HCT116 (cell line): ENCODE results near the gene PLAC8L1. TPM values are rescaled to one million over a fixed set of nuclear protein-coding genes. Genes with fewer than 3 reads are reported as not detected.

Experiments
- ATAC-seq: fragments of 200-7000 bp; cut with Tn5 transposase; 2 replicates; pipeline ENCODE4 v1.9.1; 2020; ENCODE audit warnings: mild to moderate bottlenecking, moderate library complexity
- BruUV-seq: library from RNA; stranded (reverse); fragments of 400-500 nt; replicated peaks from 2 replicates; lab custom pipeline; 2021; lab: Mats Ljungman, UMichigan
- CTCF ChIA-PET: fragments of 300-600 bp; sonication (Branson Sonifier 250); formaldehyde crosslinking; loops from one replicate; lab custom pipeline; 2021; ENCODE audit warnings: antibody characterized with exemption; lab: Charles Lee
- POLR2A ChIA-PET: fragments of 300-600, 350-600 bp; sonication (Branson Sonifier 250); formaldehyde crosslinking; loops from one replicate; lab custom pipeline; 2021; ENCODE audit warnings: antibody characterized with exemption; lab: Charles Lee
- RAD21 ChIA-PET, 2 experiments: fragments of 300-600 bp; sonication (Branson Sonifier 250); formaldehyde crosslinking; loops; one replicate each; lab custom pipeline; 2023; ENCODE audit warnings: low total read pairs in 2 of 2; ENCODE audit not compliant: uncharacterized antibody in 2 of 2, unreplicated experiment in 2 of 2, low non-redundant PET in 1 of 2; lab: Charles Lee
- DNase-seq: peaks from one replicate; pipeline ENCODE4 v3.0.0-alpha.2; 2010; ENCODE audit warnings: low read depth, low spot score
- H2AFZ ChIP-seq: fragments of 200-600 bp; shearing (Covaris generic), sonication (generic); 2 replicates; pipeline ENCODE4 v1.6.1; 2017; ENCODE audit warnings: low read depth, mixed run types, mixed read lengths, antibody characterized with exemption, low read length; ENCODE audit not compliant: poor library complexity, severe bottlenecking
- H3K27ac ChIP-seq: 2 replicates; pipeline ENCODE4 v1.5.1; 2012; ENCODE audit warnings: low read depth, low read length
- H3K27me3 ChIP-seq: fragments of 200-600 bp; sonication (generic); 2 replicates; pipeline ENCODE4 v1.6.1; 2016; ENCODE audit warnings: mixed run types, low read length, mixed read lengths; ENCODE audit not compliant: insufficient read depth
- H3K36me3 ChIP-seq, 2 experiments: fragments of 200-500 bp in 1 of 2; fragments of 200-600 bp in 1 of 2; sonication (Bioruptor generic) in 1 of 2; sonication (generic) in 1 of 2; 2 replicates each; pipeline versions ENCODE4 v1.5.1 to v1.6.1; 2014 to 2016; ENCODE audit warnings: low read length in 2 of 2, inconsistent platforms in 1 of 2, mixed read lengths in 1 of 2, mixed run types in 1 of 2; ENCODE audit not compliant: insufficient read depth in 2 of 2, control insufficient read depth in 1 of 2
- H3K4me1 ChIP-seq, 2 experiments: fragments of 200-600 bp in 1 of 2; sonication (generic) in 1 of 2; 2 replicates each; pipeline versions ENCODE4 v1.5.1 to v1.6.1; 2012 to 2017; ENCODE audit warnings: low read length in 2 of 2, inconsistent platforms in 1 of 2, mild to moderate bottlenecking in 1 of 2, mixed read lengths in 1 of 2, mixed run types in 1 of 2, moderate library complexity in 1 of 2; ENCODE audit not compliant: insufficient read depth in 2 of 2, control insufficient read depth in 1 of 2
- H3K4me2 ChIP-seq: fragments of 200-600 bp; sonication (generic); 2 replicates; pipeline ENCODE4 v1.6.1; 2017; ENCODE audit warnings: mixed run types, low read length, mixed read lengths
- H3K4me3 ChIP-seq, 2 experiments: fragments of 200-600 bp in 1 of 2; sonication (generic) in 1 of 2; replicated peaks in 1 of 2; 2 replicates each; pipeline ENCODE4 v1.5.1; 2011 to 2016; ENCODE audit warnings: low read length in 2 of 2, control low read depth in 1 of 2, low read depth in 1 of 2, mild to moderate bottlenecking in 1 of 2, mixed read lengths in 1 of 2, mixed run types in 1 of 2
- H3K79me2 ChIP-seq: fragments of 200-600 bp; sonication (generic); 2 replicates; pipeline ENCODE4 v1.6.1; 2017; ENCODE audit warnings: mild to moderate bottlenecking, mixed run types, low read length, moderate library complexity, mixed read lengths; ENCODE audit not compliant: insufficient read depth
- H3K9ac ChIP-seq: fragments of 200-600 bp; sonication (generic); 2 replicates; pipeline ENCODE4 v1.6.1; 2016; ENCODE audit warnings: low read length, mixed read lengths
- H3K9me2 ChIP-seq: fragments of 200-600 bp; sonication (generic), shearing (Covaris generic); 2 replicates; pipeline ENCODE4 v1.6.1; 2017; ENCODE audit warnings: mixed run types, mild to moderate bottlenecking, moderate library complexity; ENCODE audit not compliant: insufficient read depth
- H3K9me3 ChIP-seq, 2 experiments: fragments of 200-500 bp in 1 of 2; fragments of 200-600 bp in 1 of 2; sonication (Bioruptor generic) in 1 of 2; sonication (generic) in 1 of 2; 2 replicates each; pipeline ENCODE4 v1.6.1; 2014 to 2017; ENCODE audit warnings: low read length in 2 of 2, mixed read lengths in 2 of 2, inconsistent platforms in 1 of 2, low read depth in 1 of 2, mild to moderate bottlenecking in 1 of 2, mixed run types in 1 of 2, moderate library complexity in 1 of 2; ENCODE audit not compliant: control insufficient read depth in 1 of 2, insufficient read depth in 1 of 2
- H4K20me1 ChIP-seq: fragments of 200-600 bp; sonication (generic), shearing (Covaris generic); 2 replicates; pipeline ENCODE4 v1.6.1; 2017; ENCODE audit warnings: mixed run types, mild to moderate bottlenecking, moderate library complexity; ENCODE audit not compliant: insufficient read depth
- CEBPB ChIP-seq: IDR thresholded peaks from 2 replicates; pipeline ENCODE4 v1.6.1; 2012; ENCODE audit warnings: low read depth
- EGR1 ChIP-seq: IDR thresholded peaks from 2 replicates; pipeline ENCODE4 v1.6.1; 2012; ENCODE audit warnings: low read depth
- RAD21 ChIP-seq: IDR thresholded peaks from 2 replicates; pipeline ENCODE4 v1.6.1; 2012; ENCODE audit warnings: low read depth, mild to moderate bottlenecking
- SIN3A ChIP-seq: IDR thresholded peaks from 2 replicates; pipeline ENCODE4 v1.6.1; 2012; ENCODE audit warnings: low read depth
- intact Hi-C: fragments of 100-400 bp; cut with micrococcal nuclease; formaldehyde crosslinking; loops from 2 replicates; pipeline ENCODE4 v1.10.0; 2022
- total RNA-seq: library from RNA; stranded (reverse); gene quantifications from one replicate; pipeline ENCODE4 v1.2.1, GENCODE V29; 2021; ENCODE audit not compliant: unreplicated experiment
- TF ChIP-seq, protein P1 (sequence below): IDR thresholded peaks from 2 replicates; pipeline ENCODE4 v1.6.1; 2012
- TF ChIP-seq, protein P2 (sequence below): IDR thresholded peaks from 2 replicates; pipeline ENCODE4 v1.6.1; 2012

The PLAC8L1 gene
- total RNA-seq, 1 experiment from 2014 or later, result 2.6 TPM

GRCh38 chr5:146107901-146108300, 2.5 kb upstream of the PLAC8L1 start:
- Histone ChIP-seq H3K4me2 (no peak overlapping the region), H4K20me1 (no peaks in the 10 kb centered on the region), H3K79me2 (no peaks in the 10 kb centered on the region), H3K27ac (no peak overlapping the region), H3K9me3 (no peaks in the 10 kb centered on the region), H3K9me2 (no peaks in the 10 kb centered on the region)
- intact Hi-C loops, result no loop called here
- ChIA-PET POLR2A (no interaction called here), RAD21 (no interaction called here), CTCF (no interaction called here)
- ATAC-seq (no peak), DNase-seq (no peak)
- TF ChIP-seq, protein P1, sequence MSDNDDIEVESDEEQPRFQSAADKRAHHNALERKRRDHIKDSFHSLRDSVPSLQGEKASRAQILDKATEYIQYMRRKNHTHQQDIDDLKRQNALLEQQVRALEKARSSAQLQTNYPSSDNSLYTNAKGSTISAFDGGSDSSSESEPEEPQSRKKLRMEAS, result no peak
- TF ChIP-seq, all 23 proteins: peak for 0
- no TSS peak for BruUV-seq
- no peaks in the 10 kb centered on the region for H3K27me3 ChIP-seq
- H3K9ac ChIP-seq, result no peak overlapping the region
- no peak overlapping the region for H2AFZ ChIP-seq
- H3K4me3 ChIP-seq, result no peak overlapping the region
- H3K4me1 ChIP-seq, result no peaks in the 10 kb centered on the region
- peaks cover 3 to 9% of the 10 kb centered on the region in 2 experiments; a peak in 2 of 4 replicates for H3K36me3 ChIP-seq

DNA sequence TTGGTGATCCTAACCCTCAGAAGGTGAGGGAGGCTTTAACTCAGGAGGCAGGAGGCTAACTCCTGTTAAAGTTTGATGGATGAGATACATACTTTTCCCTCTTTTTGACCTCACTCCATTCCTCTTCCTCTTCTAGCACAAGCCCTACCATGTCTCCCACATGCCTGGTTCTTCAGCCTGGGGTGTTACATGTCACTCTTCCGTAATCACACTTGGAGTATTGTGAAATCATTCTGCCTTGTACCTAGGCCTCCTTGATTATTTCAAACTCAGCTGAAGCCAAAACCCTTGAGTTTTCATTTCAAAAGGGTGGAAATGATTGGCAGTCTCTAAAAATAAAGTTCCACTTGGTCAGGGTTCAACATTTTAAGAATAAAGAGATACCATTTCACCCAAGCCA, 1.8 kb downstream of the PLAC8L1 start:
- no peak for DNase-seq
- H3K4me1 ChIP-seq, result no peaks in the 10 kb centered on the region
- ChIA-PET CTCF (no interaction called here), POLR2A (no interaction called here), RAD21 (no interaction called here)
- no peak overlapping the region for H3K4me2 ChIP-seq
- H3K27ac ChIP-seq, result no peak overlapping the region
- intact Hi-C loops, result no loop called here
- H3K9ac ChIP-seq, result no peak overlapping the region
- H2AFZ ChIP-seq, result no peak overlapping the region
- no TSS peak for BruUV-seq
- TF ChIP-seq RAD21 (no peak), EGR1 (no peak), SIN3A (no peak), CEBPB (no peak)
- TF ChIP-seq, protein P2, sequence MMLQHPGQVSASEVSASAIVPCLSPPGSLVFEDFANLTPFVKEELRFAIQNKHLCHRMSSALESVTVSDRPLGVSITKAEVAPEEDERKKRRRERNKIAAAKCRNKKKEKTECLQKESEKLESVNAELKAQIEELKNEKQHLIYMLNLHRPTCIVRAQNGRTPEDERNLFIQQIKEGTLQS, result no peak
- no peak for ATAC-seq
- H3K9me3 ChIP-seq, result no peaks in the 10 kb centered on the region
- no peaks in the 10 kb centered on the region; a peak in 1 of 4 replicates for H3K36me3 ChIP-seq
- no peak overlapping the region for H3K4me3 ChIP-seq
- no peaks in the 10 kb centered on the region for H4K20me1 ChIP-seq
- no peaks in the 10 kb centered on the region for H3K79me2 ChIP-seq
- no peaks in the 10 kb centered on the region for H3K27me3 ChIP-seq
- no peaks in the 10 kb centered on the region for H3K9me2 ChIP-seq
